ENCODE results near the gene CKAP2. TPM values are rescaled to one million over a fixed set of nuclear protein-coding genes. Genes with fewer than 3 reads are reported as not detected.

CKAP2 gene
- total RNA-seq, 1 donor from 2014 or later, result 8.2 TPM

DNA sequence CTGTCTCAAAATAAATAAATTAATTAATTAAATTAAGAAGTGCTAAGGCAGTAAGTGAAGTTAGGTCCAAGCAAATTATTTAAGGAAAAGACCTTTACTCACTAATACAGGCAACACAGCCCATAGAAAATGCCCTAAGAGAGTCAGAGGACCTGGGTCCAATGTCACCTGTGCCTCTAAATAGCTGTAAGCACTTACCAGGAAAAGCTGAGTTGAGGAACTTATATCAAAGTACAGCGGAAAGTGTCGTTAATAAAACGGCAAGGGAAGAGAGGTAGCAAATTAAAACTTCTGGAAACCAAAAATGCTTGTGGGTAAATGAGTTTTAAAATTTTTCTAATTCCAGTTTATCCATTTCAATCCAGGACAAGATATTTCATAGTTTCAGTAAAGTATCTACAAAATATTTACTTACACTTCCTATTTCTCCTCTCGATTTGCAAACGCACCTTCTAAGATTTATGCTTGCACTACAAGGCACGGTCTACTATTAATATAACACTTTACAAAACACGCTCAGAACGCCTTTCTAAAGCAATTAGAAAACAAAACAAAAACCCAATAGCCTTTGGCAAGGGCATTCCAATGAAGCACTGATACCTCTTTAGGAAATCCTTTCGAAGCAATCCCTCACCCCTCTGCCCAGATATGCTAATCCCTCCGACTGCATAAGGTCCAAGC is 5.8 kb upstream of the CKAP2 start:
- ATAC-seq (no peak), DNase-seq (no peak)
- TF ChIP-seq, protein P1, sequence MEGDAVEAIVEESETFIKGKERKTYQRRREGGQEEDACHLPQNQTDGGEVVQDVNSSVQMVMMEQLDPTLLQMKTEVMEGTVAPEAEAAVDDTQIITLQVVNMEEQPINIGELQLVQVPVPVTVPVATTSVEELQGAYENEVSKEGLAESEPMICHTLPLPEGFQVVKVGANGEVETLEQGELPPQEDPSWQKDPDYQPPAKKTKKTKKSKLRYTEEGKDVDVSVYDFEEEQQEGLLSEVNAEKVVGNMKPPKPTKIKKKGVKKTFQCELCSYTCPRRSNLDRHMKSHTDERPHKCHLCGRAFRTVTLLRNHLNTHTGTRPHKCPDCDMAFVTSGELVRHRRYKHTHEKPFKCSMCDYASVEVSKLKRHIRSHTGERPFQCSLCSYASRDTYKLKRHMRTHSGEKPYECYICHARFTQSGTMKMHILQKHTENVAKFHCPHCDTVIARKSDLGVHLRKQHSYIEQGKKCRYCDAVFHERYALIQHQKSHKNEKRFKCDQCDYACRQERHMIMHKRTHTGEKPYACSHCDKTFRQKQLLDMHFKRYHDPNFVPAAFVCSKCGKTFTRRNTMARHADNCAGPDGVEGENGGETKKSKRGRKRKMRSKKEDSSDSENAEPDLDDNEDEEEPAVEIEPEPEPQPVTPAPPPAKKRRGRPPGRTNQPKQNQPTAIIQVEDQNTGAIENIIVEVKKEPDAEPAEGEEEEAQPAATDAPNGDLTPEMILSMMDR (IDR thresholded peaks at IDR 0.05), result no peak
- Histone ChIP-seq H3K9me3 (no peaks in the 10 kb centered on the region), H3K4me3 (peak overlapping the region; percentile 85), H3K36me3 (peaks cover 4% of the 10 kb centered on the region), H3K27ac (peak overlapping the region; percentile 93), H3K27me3 (no peaks in the 10 kb centered on the region), H3K4me1 (peaks cover 37% of the 10 kb centered on the region)
- intact Hi-C loops (cut with DNase I), result no loop called here

DNA sequence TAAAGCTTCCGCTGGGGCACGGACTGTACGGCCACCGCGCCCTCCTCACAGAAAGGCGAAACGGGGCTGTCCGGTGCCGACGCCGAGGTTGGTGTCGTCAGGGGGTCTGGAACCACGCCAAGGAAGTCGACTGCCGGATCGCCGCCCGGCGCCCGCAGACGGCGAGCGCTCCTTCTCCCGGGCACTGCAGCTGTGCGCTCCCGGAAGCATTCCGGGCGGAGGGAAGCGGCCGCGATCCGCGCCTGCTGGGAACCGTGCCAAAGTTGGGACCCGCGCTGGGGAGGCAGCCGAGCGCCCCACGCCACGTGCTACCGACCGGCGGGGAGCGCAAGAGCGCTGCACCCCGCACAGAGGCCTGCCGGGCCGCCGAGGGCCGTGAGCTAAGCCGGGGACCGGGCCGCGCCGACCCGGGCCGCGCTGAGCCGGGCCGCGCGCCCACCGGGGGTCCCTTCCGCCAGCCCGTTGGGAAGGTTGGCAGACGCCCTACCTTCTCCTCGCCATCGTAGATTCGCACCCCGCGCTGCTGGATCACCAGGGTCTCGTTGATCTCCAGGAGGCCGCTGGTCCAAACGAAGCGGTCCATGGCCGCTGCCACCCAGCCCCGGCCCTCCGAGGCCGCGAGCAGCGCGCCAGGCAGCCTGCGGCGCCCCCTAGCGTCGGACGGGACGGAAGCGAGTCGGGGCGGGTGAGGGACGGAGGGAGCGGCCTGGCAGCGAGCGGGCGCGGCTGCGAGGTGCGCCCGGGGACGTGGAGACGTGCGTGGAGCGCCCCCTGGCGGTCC is 5.1 kb upstream of the CKAP2 start, which contains the start of gene VPS36:
Gene VPS36, minus strand, starts transcription at position 623 of the 781 bp plus-strand sequence. Its CDS starts 40 bp downstream, at position 583.
- H3K36me3 ChIP-seq, result peaks cover under 1% of the 10 kb centered on the region
- intact Hi-C loops (cut with DNase I), result no loop called here
- peaks cover 38% of the 10 kb centered on the region for H3K4me1 ChIP-seq
- TF ChIP-seq, protein P1 (IDR thresholded peaks at IDR 0.05), result peak; percentile 100
- peak within 1 kb of the TSS; percentile 93 for H3K27ac ChIP-seq
- DNase-seq (peak; percentile 98), ATAC-seq (peak; percentile 96)
- H3K9me3 ChIP-seq, result no peaks in the 10 kb centered on the region
- H3K4me3 ChIP-seq, result peak within 1 kb of the TSS; percentile 85
- no peaks in the 10 kb centered on the region for H3K27me3 ChIP-seq

DNA sequence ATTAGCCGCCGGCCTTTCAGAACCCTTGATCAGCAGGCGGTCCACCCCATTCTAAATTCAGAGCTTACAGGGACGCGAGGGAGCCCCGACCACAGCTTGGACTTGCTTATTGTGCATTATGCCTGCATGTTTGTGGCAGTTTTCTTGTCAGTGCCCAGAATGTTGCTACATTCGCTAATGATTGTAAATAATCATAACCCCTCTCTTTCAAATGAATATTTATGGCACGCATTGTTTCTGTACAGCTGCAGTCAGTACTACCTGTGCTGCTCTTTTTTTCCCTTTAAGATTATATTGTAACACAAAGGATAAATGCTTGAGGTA is 4.5 kb upstream of the CKAP2 start:
- no peak for ATAC-seq
- Histone ChIP-seq H3K9me3 (no peaks in the 10 kb centered on the region), H3K4me1 (peaks cover 38% of the 10 kb centered on the region), H3K27me3 (no peaks in the 10 kb centered on the region), H3K27ac (peak overlapping the region; percentile 93), H3K4me3 (peak overlapping the region; percentile 85), H3K36me3 (no peaks in the 10 kb centered on the region)
- intact Hi-C loops (cut with DNase I), result no loop called here
- TF ChIP-seq, protein P1 (IDR thresholded peaks at IDR 0.05), result no peak
- DNase-seq, result no peak

DNA sequence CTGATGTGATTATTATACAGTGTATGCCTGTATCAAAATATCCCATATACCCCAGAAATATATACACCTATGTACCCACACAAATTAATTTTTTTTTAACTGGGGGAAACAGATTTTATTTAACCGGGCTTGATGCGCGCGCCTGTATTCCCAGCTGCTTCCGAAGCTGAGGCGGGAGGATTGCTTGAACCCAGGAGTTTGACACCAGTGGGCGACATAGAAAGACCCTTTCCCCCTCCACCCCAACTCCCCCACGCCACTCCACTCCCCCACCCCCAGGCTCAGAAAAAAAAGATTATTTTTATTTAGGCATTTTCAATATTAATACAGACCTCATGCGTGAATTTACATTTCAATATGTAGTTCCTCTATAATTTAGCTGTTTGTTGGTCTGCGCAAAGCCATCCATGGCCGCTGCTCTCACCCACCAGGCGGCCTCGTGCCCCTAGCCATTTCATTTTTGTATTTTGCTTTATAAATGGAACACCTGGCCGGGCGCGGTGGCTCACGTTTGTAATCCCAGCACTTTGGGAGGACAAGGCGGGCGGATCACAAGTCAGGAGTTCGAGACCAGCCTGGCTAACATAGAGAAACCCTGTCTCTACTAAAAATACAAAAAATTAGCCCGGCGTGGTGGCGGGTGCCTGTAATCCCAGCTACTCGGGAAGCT is 4.0 kb upstream of the CKAP2 start:
- intact Hi-C loops (cut with DNase I), result no loop called here
- Histone ChIP-seq H3K4me1 (peaks cover 40% of the 10 kb centered on the region), H3K27ac (no peak overlapping the region), H3K4me3 (no peak overlapping the region), H3K36me3 (no peaks in the 10 kb centered on the region), H3K9me3 (no peaks in the 10 kb centered on the region), H3K27me3 (no peaks in the 10 kb centered on the region)
- no peak for ATAC-seq
- TF ChIP-seq, protein P1 (IDR thresholded peaks at IDR 0.05), result no peak
- no peak for DNase-seq

DNA sequence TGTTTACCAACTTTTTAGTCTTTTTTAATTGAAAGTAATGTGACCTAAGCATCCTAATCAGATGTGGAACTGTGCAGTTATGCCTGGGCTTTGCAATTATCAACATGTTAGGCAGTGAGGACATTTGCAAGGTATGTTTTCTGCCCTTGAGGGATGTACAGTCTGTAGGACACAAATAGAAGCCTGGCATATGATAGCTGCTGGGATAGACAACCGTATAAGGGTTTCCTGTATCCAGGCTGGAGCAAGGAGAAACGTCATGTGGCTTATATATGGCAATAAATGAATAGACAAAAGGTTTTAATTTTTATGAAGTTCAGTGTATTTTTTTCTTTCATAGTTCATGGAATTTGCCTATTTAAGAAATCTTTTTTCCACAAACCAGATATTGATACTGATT is 2.8 kb upstream of the CKAP2 start:
- H3K27ac ChIP-seq, result no peak overlapping the region
- H3K27me3 ChIP-seq, result no peaks in the 10 kb centered on the region
- no peak overlapping the region for H3K4me3 ChIP-seq
- no peaks in the 10 kb centered on the region for H3K9me3 ChIP-seq
- no peak for DNase-seq
- no peak for ATAC-seq
- intact Hi-C loops (cut with DNase I), result no loop called here
- TF ChIP-seq, protein P1 (IDR thresholded peaks at IDR 0.05), result no peak
- no peaks in the 10 kb centered on the region for H3K36me3 ChIP-seq
- peaks cover 33% of the 10 kb centered on the region for H3K4me1 ChIP-seq
